IMR-90 (cell line): ENCODE data around the gene SMCP.

Experiments
- CEBPB ChIP-seq: IDR thresholded peaks from 2 replicates; pipeline ENCODE4 v1.6.1; 2012; ENCODE audit warnings: low read depth, low read length, improper control_type of control experiment
- CHD1 ChIP-seq: IDR thresholded peaks from 2 replicates; pipeline ENCODE4 v1.6.1; 2012; ENCODE audit warnings: low read depth, low read length, improper control_type of control experiment
- FOS ChIP-seq: fragments of 150-350 bp; IDR thresholded peaks from 2 replicates; pipeline ENCODE4 v1.6.1; 2016; ENCODE audit warnings: low read depth, low read length
- MAFK ChIP-seq: IDR thresholded peaks from 2 replicates; pipeline ENCODE4 v1.6.1; 2012; ENCODE audit warnings: low read depth, low read length, improper control_type of control experiment
- MXI1 ChIP-seq: IDR thresholded peaks from 2 replicates; pipeline ENCODE4 v1.6.1; 2012; ENCODE audit warnings: low read depth, mild to moderate bottlenecking, low read length, moderate library complexity, borderline replicate concordance
- POLR2A ChIP-seq: IDR thresholded peaks from 2 replicates; pipeline ENCODE4 v1.6.1; 2012; ENCODE audit warnings: mild to moderate bottlenecking, low read depth, low read length
- RAD21 ChIP-seq: IDR thresholded peaks from 2 replicates; pipeline ENCODE4 v1.6.1; 2012; ENCODE audit warnings: low read length, improper control_type of control experiment
- RCOR1 ChIP-seq: IDR thresholded peaks from 2 replicates; pipeline ENCODE4 v1.6.1; 2012; ENCODE audit warnings: mild to moderate bottlenecking, low read length, improper control_type of control experiment; ENCODE audit not compliant: insufficient replicate concordance
- RFX5 ChIP-seq: IDR thresholded peaks from 2 replicates; pipeline ENCODE4 v1.8.0; 2012; ENCODE audit warnings: low read depth, mild to moderate bottlenecking, low read length, moderate library complexity
- SMC3 ChIP-seq: fragments of 150-350 bp; IDR thresholded peaks from 2 replicates; pipeline ENCODE4 v1.6.1; 2016; ENCODE audit warnings: low read depth, mild to moderate bottlenecking, antibody characterized with exemption, low read length, moderate library complexity
- TF ChIP-seq, protein P1 (sequence below): conservative IDR thresholded peaks from 2 replicates; pipeline ENCODE4 v1.5.1; 2012; ENCODE audit warnings: mild to moderate bottlenecking, low read depth, low read length, improper control_type of control experiment
- TF ChIP-seq, protein P2 (sequence below): fragments of 150-350 bp; IDR thresholded peaks from 2 replicates; pipeline ENCODE4 v1.6.1; 2017; ENCODE audit warnings: mild to moderate bottlenecking, antibody characterized with exemption, low read length, low read depth

DNA sequence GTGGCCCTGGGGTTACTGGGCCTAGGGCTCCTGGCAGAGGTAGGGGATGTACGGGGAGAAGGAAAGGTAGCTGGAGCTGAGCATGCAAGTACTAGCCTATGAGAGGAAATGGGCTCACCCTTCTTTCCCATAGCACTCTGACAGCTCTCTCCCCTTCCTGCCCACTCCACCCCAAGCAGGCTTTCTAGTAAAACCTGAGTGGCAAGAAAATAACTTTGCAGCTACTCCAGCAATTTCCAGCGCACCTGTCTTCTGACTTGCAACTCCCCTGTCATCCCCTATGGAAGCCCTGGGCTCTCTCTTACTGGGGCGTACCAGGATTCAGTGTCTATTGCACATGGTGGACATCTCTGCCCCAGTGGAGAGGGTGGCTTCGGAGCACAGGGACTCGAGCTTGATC is 23.5 kb downstream of the SMCP start:
- TF ChIP-seq MAFK (no peak), RCOR1 (no peak), POLR2A (no peak), SMC3 (no peak), MXI1 (no peak), CEBPB (no peak), RAD21 (no peak), RFX5 (no peak), CHD1 (no peak), FOS (no peak)
- TF ChIP-seq, protein P1, sequence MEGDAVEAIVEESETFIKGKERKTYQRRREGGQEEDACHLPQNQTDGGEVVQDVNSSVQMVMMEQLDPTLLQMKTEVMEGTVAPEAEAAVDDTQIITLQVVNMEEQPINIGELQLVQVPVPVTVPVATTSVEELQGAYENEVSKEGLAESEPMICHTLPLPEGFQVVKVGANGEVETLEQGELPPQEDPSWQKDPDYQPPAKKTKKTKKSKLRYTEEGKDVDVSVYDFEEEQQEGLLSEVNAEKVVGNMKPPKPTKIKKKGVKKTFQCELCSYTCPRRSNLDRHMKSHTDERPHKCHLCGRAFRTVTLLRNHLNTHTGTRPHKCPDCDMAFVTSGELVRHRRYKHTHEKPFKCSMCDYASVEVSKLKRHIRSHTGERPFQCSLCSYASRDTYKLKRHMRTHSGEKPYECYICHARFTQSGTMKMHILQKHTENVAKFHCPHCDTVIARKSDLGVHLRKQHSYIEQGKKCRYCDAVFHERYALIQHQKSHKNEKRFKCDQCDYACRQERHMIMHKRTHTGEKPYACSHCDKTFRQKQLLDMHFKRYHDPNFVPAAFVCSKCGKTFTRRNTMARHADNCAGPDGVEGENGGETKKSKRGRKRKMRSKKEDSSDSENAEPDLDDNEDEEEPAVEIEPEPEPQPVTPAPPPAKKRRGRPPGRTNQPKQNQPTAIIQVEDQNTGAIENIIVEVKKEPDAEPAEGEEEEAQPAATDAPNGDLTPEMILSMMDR: no peak
- TF ChIP-seq, protein P2, sequence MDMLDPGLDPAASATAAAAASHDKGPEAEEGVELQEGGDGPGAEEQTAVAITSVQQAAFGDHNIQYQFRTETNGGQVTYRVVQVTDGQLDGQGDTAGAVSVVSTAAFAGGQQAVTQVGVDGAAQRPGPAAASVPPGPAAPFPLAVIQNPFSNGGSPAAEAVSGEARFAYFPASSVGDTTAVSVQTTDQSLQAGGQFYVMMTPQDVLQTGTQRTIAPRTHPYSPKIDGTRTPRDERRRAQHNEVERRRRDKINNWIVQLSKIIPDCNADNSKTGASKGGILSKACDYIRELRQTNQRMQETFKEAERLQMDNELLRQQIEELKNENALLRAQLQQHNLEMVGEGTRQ: no peak
